Measurements from ENCODE around the gene FBXL14. TPM values are rescaled to one million over a fixed set of nuclear protein-coding genes. Genes with fewer than 3 reads are reported as not detected.

FBXL14 gene
- total and polyA plus RNA-seq, 9 of the 15 experiments (the other 6 are each of a cell fraction or from before 2014, with no cell fraction given) = 0.13 to 9.8 (median 3.3) TPM

DNA sequence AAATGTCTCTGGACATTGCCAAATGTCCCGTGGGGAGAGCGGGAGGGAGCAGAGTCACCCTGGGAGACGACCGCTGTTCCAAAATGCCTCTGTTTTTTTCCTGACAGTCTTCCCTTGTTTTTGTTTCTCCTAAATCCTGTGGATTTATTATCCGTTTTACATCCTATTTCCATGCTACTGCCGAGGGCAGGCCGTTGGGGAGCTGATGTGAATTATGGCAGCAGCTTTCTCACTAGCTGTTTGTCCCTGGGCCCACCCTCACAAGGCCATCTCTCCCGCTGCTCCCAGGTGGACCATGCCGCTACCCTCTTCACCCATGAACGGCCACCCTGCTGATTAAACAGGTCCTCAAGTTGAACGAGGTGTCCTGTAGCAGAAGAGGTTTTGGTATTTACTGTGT lies 55.2 kb downstream of the FBXL14 start:
- FAIRE-seq (no peak), ATAC-seq (no peak), DNase-seq (ENCODE audit: extremely low read depth in 1 of 4, low spot score in 3 of 4) (no peak)
- CTCF ChIA-PET (ENCODE audit: low intra/inter-chr PET ratio) = no interaction called here
- H3K36me3 ChIP-seq (ENCODE audit: control insufficient read depth, insufficient read depth, low read length) = no peaks in the 10 kb centered on the region
- no peak overlapping the region for H3K4me2 ChIP-seq (ENCODE audit: insufficient read depth, low read length)
- POLR2A ChIA-PET = no interaction called here
- intact Hi-C loops (cut with micrococcal nuclease) (no loop called here), in situ Hi-C loops (cut with MboI) (no loop called here)
- H3K9me1 ChIP-seq (ENCODE audit: control insufficient read depth, insufficient read depth, low read length) = no peaks in the 10 kb centered on the region
- no peak overlapping the region for H3K9ac ChIP-seq (ENCODE audit: insufficient read depth in 1 of 2, low read depth in 2 of 2, low read length in 2 of 2)
- H4K20me1 ChIP-seq (replicated peaks; ENCODE audit: control insufficient read depth, insufficient read depth, low read length) = no peaks in the 10 kb centered on the region
- no peak overlapping the region for H2AFZ ChIP-seq (ENCODE audit: low read depth, low read length)
- H3K27me3 ChIP-seq (ENCODE audit: control insufficient read depth in 2 of 2, insufficient read depth in 2 of 2, low read length in 2 of 2) = no peaks in the 10 kb centered on the region
- H3K79me2 ChIP-seq (ENCODE audit: control insufficient read depth, insufficient read depth, low read length) = no peaks in the 10 kb centered on the region; the same call in 2 of the 3 replicates
- no TSS peak for BruUV-seq (replicated peaks)
- WGBS (ENCODE audit: insufficient coverage, low coverage, missing lambda C conversion rate) = 83% methylated on average over 10 of the region's 11 CpGs
- H3K9me3 ChIP-seq (replicated peaks; ENCODE audit: control insufficient read depth, insufficient read depth, low read depth, low read length) = no peaks in the 10 kb centered on the region
- H3K27ac ChIP-seq (ENCODE audit: extremely low read depth, low read depth, low read length) = no peak overlapping the region
- peaks cover 4 to 7% of the 10 kb centered on the region in 2 experiments; a peak in 4 of 5 replicates for H3K4me1 ChIP-seq (replicated peaks in 1 of 2; ENCODE audit: control insufficient read depth in 2 of 2, insufficient read depth in 2 of 2, low read length in 2 of 2)
- no peak overlapping the region for H3K4me3 ChIP-seq
- TF ChIP-seq MAFG (tag; conservative IDR thresholded peaks at IDR 0.05) (no peak), NFE2L1 (tag; IDR thresholded peaks at IDR 0.05; ENCODE audit: borderline replicate concordance, low read depth) (no peak), HCFC1 (IDR thresholded peaks at IDR 0.05; ENCODE audit: low read depth, low read length) (no peak), ZNF778 (CRISPR knock-in tag; IDR thresholded peaks at IDR 0.05) (no peak)
- TF ChIP-seq, protein P1, sequence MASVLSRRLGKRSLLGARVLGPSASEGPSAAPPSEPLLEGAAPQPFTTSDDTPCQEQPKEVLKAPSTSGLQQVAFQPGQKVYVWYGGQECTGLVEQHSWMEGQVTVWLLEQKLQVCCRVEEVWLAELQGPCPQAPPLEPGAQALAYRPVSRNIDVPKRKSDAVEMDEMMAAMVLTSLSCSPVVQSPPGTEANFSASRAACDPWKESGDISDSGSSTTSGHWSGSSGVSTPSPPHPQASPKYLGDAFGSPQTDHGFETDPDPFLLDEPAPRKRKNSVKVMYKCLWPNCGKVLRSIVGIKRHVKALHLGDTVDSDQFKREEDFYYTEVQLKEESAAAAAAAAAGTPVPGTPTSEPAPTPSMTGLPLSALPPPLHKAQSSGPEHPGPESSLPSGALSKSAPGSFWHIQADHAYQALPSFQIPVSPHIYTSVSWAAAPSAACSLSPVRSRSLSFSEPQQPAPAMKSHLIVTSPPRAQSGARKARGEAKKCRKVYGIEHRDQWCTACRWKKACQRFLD (CRISPR knock-in tag; IDR thresholded peaks at IDR 0.05) = no peak
- TF ChIP-seq, protein P2, sequence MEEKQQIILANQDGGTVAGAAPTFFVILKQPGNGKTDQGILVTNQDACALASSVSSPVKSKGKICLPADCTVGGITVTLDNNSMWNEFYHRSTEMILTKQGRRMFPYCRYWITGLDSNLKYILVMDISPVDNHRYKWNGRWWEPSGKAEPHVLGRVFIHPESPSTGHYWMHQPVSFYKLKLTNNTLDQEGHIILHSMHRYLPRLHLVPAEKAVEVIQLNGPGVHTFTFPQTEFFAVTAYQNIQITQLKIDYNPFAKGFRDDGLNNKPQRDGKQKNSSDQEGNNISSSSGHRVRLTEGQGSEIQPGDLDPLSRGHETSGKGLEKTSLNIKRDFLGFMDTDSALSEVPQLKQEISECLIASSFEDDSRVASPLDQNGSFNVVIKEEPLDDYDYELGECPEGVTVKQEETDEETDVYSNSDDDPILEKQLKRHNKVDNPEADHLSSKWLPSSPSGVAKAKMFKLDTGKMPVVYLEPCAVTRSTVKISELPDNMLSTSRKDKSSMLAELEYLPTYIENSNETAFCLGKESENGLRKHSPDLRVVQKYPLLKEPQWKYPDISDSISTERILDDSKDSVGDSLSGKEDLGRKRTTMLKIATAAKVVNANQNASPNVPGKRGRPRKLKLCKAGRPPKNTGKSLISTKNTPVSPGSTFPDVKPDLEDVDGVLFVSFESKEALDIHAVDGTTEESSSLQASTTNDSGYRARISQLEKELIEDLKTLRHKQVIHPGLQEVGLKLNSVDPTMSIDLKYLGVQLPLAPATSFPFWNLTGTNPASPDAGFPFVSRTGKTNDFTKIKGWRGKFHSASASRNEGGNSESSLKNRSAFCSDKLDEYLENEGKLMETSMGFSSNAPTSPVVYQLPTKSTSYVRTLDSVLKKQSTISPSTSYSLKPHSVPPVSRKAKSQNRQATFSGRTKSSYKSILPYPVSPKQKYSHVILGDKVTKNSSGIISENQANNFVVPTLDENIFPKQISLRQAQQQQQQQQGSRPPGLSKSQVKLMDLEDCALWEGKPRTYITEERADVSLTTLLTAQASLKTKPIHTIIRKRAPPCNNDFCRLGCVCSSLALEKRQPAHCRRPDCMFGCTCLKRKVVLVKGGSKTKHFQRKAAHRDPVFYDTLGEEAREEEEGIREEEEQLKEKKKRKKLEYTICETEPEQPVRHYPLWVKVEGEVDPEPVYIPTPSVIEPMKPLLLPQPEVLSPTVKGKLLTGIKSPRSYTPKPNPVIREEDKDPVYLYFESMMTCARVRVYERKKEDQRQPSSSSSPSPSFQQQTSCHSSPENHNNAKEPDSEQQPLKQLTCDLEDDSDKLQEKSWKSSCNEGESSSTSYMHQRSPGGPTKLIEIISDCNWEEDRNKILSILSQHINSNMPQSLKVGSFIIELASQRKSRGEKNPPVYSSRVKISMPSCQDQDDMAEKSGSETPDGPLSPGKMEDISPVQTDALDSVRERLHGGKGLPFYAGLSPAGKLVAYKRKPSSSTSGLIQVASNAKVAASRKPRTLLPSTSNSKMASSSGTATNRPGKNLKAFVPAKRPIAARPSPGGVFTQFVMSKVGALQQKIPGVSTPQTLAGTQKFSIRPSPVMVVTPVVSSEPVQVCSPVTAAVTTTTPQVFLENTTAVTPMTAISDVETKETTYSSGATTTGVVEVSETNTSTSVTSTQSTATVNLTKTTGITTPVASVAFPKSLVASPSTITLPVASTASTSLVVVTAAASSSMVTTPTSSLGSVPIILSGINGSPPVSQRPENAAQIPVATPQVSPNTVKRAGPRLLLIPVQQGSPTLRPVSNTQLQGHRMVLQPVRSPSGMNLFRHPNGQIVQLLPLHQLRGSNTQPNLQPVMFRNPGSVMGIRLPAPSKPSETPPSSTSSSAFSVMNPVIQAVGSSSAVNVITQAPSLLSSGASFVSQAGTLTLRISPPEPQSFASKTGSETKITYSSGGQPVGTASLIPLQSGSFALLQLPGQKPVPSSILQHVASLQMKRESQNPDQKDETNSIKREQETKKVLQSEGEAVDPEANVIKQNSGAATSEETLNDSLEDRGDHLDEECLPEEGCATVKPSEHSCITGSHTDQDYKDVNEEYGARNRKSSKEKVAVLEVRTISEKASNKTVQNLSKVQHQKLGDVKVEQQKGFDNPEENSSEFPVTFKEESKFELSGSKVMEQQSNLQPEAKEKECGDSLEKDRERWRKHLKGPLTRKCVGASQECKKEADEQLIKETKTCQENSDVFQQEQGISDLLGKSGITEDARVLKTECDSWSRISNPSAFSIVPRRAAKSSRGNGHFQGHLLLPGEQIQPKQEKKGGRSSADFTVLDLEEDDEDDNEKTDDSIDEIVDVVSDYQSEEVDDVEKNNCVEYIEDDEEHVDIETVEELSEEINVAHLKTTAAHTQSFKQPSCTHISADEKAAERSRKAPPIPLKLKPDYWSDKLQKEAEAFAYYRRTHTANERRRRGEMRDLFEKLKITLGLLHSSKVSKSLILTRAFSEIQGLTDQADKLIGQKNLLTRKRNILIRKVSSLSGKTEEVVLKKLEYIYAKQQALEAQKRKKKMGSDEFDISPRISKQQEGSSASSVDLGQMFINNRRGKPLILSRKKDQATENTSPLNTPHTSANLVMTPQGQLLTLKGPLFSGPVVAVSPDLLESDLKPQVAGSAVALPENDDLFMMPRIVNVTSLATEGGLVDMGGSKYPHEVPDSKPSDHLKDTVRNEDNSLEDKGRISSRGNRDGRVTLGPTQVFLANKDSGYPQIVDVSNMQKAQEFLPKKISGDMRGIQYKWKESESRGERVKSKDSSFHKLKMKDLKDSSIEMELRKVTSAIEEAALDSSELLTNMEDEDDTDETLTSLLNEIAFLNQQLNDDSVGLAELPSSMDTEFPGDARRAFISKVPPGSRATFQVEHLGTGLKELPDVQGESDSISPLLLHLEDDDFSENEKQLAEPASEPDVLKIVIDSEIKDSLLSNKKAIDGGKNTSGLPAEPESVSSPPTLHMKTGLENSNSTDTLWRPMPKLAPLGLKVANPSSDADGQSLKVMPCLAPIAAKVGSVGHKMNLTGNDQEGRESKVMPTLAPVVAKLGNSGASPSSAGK (IDR thresholded peaks at IDR 0.05) = no peak
- TF ChIP-seq, protein P3, sequence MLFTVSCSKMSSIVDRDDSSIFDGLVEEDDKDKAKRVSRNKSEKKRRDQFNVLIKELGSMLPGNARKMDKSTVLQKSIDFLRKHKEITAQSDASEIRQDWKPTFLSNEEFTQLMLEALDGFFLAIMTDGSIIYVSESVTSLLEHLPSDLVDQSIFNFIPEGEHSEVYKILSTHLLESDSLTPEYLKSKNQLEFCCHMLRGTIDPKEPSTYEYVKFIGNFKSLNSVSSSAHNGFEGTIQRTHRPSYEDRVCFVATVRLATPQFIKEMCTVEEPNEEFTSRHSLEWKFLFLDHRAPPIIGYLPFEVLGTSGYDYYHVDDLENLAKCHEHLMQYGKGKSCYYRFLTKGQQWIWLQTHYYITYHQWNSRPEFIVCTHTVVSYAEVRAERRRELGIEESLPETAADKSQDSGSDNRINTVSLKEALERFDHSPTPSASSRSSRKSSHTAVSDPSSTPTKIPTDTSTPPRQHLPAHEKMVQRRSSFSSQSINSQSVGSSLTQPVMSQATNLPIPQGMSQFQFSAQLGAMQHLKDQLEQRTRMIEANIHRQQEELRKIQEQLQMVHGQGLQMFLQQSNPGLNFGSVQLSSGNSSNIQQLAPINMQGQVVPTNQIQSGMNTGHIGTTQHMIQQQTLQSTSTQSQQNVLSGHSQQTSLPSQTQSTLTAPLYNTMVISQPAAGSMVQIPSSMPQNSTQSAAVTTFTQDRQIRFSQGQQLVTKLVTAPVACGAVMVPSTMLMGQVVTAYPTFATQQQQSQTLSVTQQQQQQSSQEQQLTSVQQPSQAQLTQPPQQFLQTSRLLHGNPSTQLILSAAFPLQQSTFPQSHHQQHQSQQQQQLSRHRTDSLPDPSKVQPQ (CRISPR knock-in tag; IDR thresholded peaks at IDR 0.05; ENCODE audit: borderline replicate concordance) = no peak
